HL-60 (cell line): ENCODE measurements around the gene FRMD3.

Experiments used
- DNase-seq, 2 experiments: peaks; one replicate each; pipeline ENCODE4 v3.0.0-alpha.2; 2010 to 2020; ENCODE audit warnings: low read depth in 1 of 2, low spot score in 1 of 2
- H3K27ac ChIP-seq: fragments of 250-450 bp; sonication (Bioruptor Pico); replicated peaks from 2 replicates; pipeline ENCODE4 v1.5.1; 2020; ENCODE audit warnings: mild to moderate bottlenecking, moderate library complexity
- H3K27me3 ChIP-seq: fragments of 250-450 bp; sonication (Bioruptor Pico); 2 replicates; pipeline ENCODE4 v1.5.1; 2021; ENCODE audit warnings: mild to moderate bottlenecking, moderate library complexity; ENCODE audit not compliant: insufficient read depth, poor library complexity, severe bottlenecking
- H3K4me3 ChIP-seq: replicated peaks from 2 replicates; pipeline ENCODE4 v1.5.1; 2011; ENCODE audit warnings: mild to moderate bottlenecking, control low read depth, low read length; ENCODE audit not compliant: insufficient read depth
- CTCF ChIP-seq: IDR thresholded peaks from one replicate; pipeline ENCODE4 v1.5.1; 2011; ENCODE audit warnings: low read length, control low read depth, inconsistent platforms; ENCODE audit not compliant: insufficient read depth
- GABPA ChIP-seq: IDR thresholded peaks from 2 replicates; pipeline ENCODE4 v1.6.1; 2012; ENCODE audit warnings: low read depth
- POLR2AphosphoS5 ChIP-seq: IDR thresholded peaks from 2 replicates; pipeline ENCODE4 v1.6.1; 2012; ENCODE audit warnings: low read depth
- REST ChIP-seq: IDR thresholded peaks from 2 replicates; pipeline ENCODE4 v1.6.1; 2012; ENCODE audit warnings: low read depth; ENCODE audit not compliant: insufficient replicate concordance
- SPI1 ChIP-seq: IDR thresholded peaks from 2 replicates; pipeline ENCODE4 v1.6.1; 2012; ENCODE audit warnings: low read depth, mild to moderate bottlenecking, borderline replicate concordance

Gene FRMD3

GRCh38 chr9:83472764-83473163 lies 65.4 kb downstream of the FRMD3 start:
- TF ChIP-seq POLR2AphosphoS5 (peak; percentile 54; the same call in 1 of the 2 replicates), CTCF (no peak), SPI1 (0 out of 2 replicates have a peak, but pooled peaks have one; percentile 14), GABPA (no peak), REST (no peak)
- no peak overlapping the region for H3K4me3 ChIP-seq
- no peaks in the 10 kb centered on the region for H3K27me3 ChIP-seq
- peak overlapping the region; percentile 88 for H3K27ac ChIP-seq
- DNase-seq = peak; percentile 41 to 87

GRCh38 chr9:83472221-83472665 lies 66.0 kb downstream of the FRMD3 start:
- no peaks in the 10 kb centered on the region for H3K27me3 ChIP-seq
- peak in 1 of 2 experiments; percentile 45 for DNase-seq
- no peak overlapping the region for H3K4me3 ChIP-seq
- no peak for TF ChIP-seq SPI1
- no peak for TF ChIP-seq POLR2AphosphoS5
- no peak for TF ChIP-seq REST
- TF ChIP-seq GABPA = no peak
- no peak for TF ChIP-seq CTCF
- H3K27ac ChIP-seq = peak overlapping the region; percentile 88

GRCh38 chr9:83471241-83471640 lies 67.0 kb downstream of the FRMD3 start:
- TF ChIP-seq GABPA (no peak), REST (no peak), POLR2AphosphoS5 (peak; percentile 64), SPI1 (peak; percentile 97), CTCF (no peak)
- Histone ChIP-seq H3K27ac (peak overlapping the region; percentile 88), H3K27me3 (no peaks in the 10 kb centered on the region), H3K4me3 (no peak overlapping the region)
- peak; percentile 71 to 72 for DNase-seq
